ENCODE data around the gene LY6G6D.
A peak's percentile ranks its signal among the peaks of the same experiment; 100 is the strongest.

Gene LY6G6D

GRCh38 chr6:31736021-31736767, 21.0 kb downstream of the LY6G6D start, which contains the start of gene CLIC1:
Gene CLIC1 (minus strand): TSS chr6:31736530. CDS start chr6:31736300, 230 bp downstream.
- DNase-seq (ENCODE audit: low read depth in 2 of 2) = peak; percentile 67 to 76

GRCh38 chr6:31736768-31737314, 21.7 kb downstream of the LY6G6D start:
- DNase-seq (ENCODE audit: low read depth in 2 of 2) = no peak

- no peak for DNase-seq (ENCODE audit: low read depth in 2 of 2)
Measured at GRCh38 chr6:31737315-31737990, 22.3 kb downstream of the LY6G6D start.

- DNase-seq (ENCODE audit: low read depth in 2 of 2) = peak in 1 of 2 donors; percentile 24
Measured at GRCh38 chr6:31737991-31738979, 23.1 kb downstream of the LY6G6D start.

- peak; percentile 95 for DNase-seq (ENCODE audit: low read depth in 2 of 2)
Measured at GRCh38 chr6:31739639-31740396, 24.7 kb downstream of the LY6G6D start, which contains the start of gene MSH5. Gene MSH5 (plus strand): TSS chr6:31740005. CDS start chr6:31740467, 462 bp downstream.

GRCh38 chr6:31740397-31741223, 25.5 kb downstream of the LY6G6D start:
- no peak for DNase-seq (ENCODE audit: low read depth in 2 of 2)

- no peak for DNase-seq (ENCODE audit: low read depth in 2 of 2)
Measured at GRCh38 chr6:31741815-31742214, 26.7 kb downstream of the LY6G6D start.

- no peak for DNase-seq (ENCODE audit: low read depth in 2 of 2)
Measured at GRCh38 chr6:31742894-31743293, 27.7 kb downstream of the LY6G6D start.

GRCh38 chr6:31744422-31744821, 29.3 kb downstream of the LY6G6D start:
- DNase-seq (ENCODE audit: low read depth in 2 of 2) = no peak

- DNase-seq (ENCODE audit: low read depth in 2 of 2) = no peak
Measured at GRCh38 chr6:31749301-31750036, 34.3 kb downstream of the LY6G6D start.

GRCh38 chr6:31750411-31751022, 35.4 kb downstream of the LY6G6D start:
- no peak for DNase-seq (ENCODE audit: low read depth in 2 of 2)

- no peak for DNase-seq (ENCODE audit: low read depth in 2 of 2)
Measured at GRCh38 chr6:31752739-31753319, 37.7 kb downstream of the LY6G6D start.

- DNase-seq (ENCODE audit: low read depth in 2 of 2) = no peak
Measured at GRCh38 chr6:31758281-31758680, 43.1 kb downstream of the LY6G6D start.

- DNase-seq (ENCODE audit: low read depth in 2 of 2) = no peak
Measured at GRCh38 chr6:31760790-31761189, 45.6 kb downstream of the LY6G6D start.

GRCh38 chr6:31761343-31761742, 46.2 kb downstream of the LY6G6D start:
- no peak for DNase-seq (ENCODE audit: low read depth in 2 of 2)

- DNase-seq (ENCODE audit: low read depth in 2 of 2) = no peak
Measured at GRCh38 chr6:31762356-31762755, 47.2 kb downstream of the LY6G6D start, which contains the start of gene SAPCD1. Gene SAPCD1 (plus strand): TSS chr6:31762656. CDS start chr6:31763055, 399 bp downstream.

GRCh38 chr6:31762878-31763618, 47.9 kb downstream of the LY6G6D start:
- no peak for DNase-seq (ENCODE audit: low read depth in 2 of 2)

GRCh38 chr6:31763619-31763940, 48.4 kb downstream of the LY6G6D start:
- no peak for DNase-seq (ENCODE audit: low read depth in 2 of 2)
